Osteocyte (in vitro differentiated cells): Measurements from ENCODE around the gene COA4. TPM values are rescaled to one million over a fixed set of nuclear protein-coding genes. Genes with fewer than 3 reads are reported as not detected.

Experiments used
- DNase-seq: peaks from one replicate; pipeline ENCODE4 v3.0.0; 2021; ENCODE audit warnings: mixed read lengths; ENCODE audit not compliant: unreplicated experiment; ENCODE audit errors: extremely low spot score
- H3K27ac Mint-ChIP-seq: one replicate; pipeline ENCODE4 v1.8.0; 2021; ENCODE audit warnings: mild to moderate bottlenecking, mixed read lengths; ENCODE audit not compliant: unreplicated experiment
- H3K27me3 Mint-ChIP-seq: one replicate; pipeline ENCODE4 v1.8.0; 2021; ENCODE audit warnings: mixed read lengths; ENCODE audit not compliant: unreplicated experiment
- H3K36me3 Mint-ChIP-seq: one replicate; pipeline ENCODE4 v1.8.0; 2021; ENCODE audit warnings: mixed read lengths; ENCODE audit not compliant: unreplicated experiment
- H3K4me1 Mint-ChIP-seq: one replicate; pipeline ENCODE4 v1.8.0; 2021; ENCODE audit warnings: mixed read lengths; ENCODE audit not compliant: unreplicated experiment
- H3K4me3 Mint-ChIP-seq: one replicate; pipeline ENCODE4 v1.8.0; 2021; ENCODE audit warnings: mild to moderate bottlenecking, moderate library complexity, mixed read lengths; ENCODE audit not compliant: unreplicated experiment
- H3K9me3 Mint-ChIP-seq: one replicate; pipeline ENCODE4 v1.8.0; 2021; ENCODE audit warnings: mixed read lengths; ENCODE audit not compliant: unreplicated experiment
- total RNA-seq: library from RNA; stranded (reverse); gene quantifications from 2 replicates; pipeline ENCODE4 v1.2.1, GENCODE V29; 2021
- TF ChIP-seq, protein P1 (sequence below): fragments of 200-600 bp; sonication (generic); IDR thresholded peaks from 2 replicates; pipeline ENCODE4 v1.5.0; 2021; ENCODE audit warnings: antibody characterized with exemption, mild to moderate bottlenecking, moderate library complexity

COA4 gene
- total RNA-seq, 1 donor from 2014 or later = 55.8 TPM

DNA sequence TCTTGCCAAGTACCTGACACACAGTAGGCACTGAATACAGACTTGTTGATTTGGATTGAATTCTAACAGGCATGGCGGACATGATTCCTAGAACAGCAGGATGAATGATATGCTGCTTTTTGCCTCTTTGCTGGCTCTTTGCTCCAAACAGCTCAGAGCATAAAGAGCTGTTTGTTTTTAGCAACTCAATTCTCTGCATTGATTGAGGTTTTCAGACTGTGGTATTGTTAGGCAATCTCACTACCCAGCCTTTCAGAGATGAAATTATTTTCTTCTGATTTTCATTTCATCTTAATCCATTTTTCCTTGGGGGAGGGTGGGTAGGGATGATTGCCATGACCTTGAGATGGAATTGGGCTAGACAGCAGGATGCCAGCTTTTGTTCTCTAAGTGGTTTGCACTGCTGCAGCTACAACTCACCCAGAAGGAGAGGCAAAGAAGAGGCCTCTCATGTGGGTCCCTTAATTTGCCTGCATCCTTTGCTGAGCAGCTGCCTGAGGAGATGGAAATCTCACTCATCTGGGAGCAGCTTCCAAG, 20.5 kb downstream of the COA4 start:
- H3K4me3 Mint-ChIP-seq = no peak overlapping the region

DNA sequence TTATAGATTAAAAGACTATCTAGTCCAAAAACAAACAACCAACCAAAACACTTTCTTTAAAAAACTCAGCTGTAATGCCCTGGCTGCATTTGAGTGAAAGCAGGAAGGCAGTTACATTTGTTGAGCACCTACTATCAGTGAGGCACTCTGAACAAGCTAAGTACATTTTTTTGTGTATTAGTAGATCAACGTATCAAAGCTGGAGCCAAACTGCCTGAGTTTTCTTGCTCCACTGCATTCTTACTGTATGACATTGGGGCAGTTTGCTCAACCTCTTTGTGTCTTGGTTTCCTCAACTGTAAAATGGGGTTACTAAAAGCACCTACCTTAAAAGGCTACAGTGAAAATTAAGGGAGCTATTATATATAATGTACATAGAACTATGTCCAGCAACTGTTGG, 22.0 kb downstream of the COA4 start:
- Mint-ChIP-seq H3K4me1 (no peaks in the 10 kb centered on the region), H3K27me3 (no peaks in the 10 kb centered on the region), H3K4me3 (no peak overlapping the region), H3K36me3 (peaks cover 11% of the 10 kb centered on the region), H3K27ac (no peak overlapping the region), H3K9me3 (no peaks in the 10 kb centered on the region)
- TF ChIP-seq, protein P1, sequence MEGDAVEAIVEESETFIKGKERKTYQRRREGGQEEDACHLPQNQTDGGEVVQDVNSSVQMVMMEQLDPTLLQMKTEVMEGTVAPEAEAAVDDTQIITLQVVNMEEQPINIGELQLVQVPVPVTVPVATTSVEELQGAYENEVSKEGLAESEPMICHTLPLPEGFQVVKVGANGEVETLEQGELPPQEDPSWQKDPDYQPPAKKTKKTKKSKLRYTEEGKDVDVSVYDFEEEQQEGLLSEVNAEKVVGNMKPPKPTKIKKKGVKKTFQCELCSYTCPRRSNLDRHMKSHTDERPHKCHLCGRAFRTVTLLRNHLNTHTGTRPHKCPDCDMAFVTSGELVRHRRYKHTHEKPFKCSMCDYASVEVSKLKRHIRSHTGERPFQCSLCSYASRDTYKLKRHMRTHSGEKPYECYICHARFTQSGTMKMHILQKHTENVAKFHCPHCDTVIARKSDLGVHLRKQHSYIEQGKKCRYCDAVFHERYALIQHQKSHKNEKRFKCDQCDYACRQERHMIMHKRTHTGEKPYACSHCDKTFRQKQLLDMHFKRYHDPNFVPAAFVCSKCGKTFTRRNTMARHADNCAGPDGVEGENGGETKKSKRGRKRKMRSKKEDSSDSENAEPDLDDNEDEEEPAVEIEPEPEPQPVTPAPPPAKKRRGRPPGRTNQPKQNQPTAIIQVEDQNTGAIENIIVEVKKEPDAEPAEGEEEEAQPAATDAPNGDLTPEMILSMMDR = no peak
- no peak for DNase-seq

More for the DNA sequence above, 20.5 kb downstream of the COA4 start:
- TF ChIP-seq, protein P1 = no peak
- H3K36me3 Mint-ChIP-seq = peaks cover 18% of the 10 kb centered on the region
- no peaks in the 10 kb centered on the region for H3K9me3 Mint-ChIP-seq
- no peaks in the 10 kb centered on the region for H3K4me1 Mint-ChIP-seq
- no peak overlapping the region for H3K27ac Mint-ChIP-seq
- no peaks in the 10 kb centered on the region for H3K27me3 Mint-ChIP-seq
- no peak for DNase-seq

DNA sequence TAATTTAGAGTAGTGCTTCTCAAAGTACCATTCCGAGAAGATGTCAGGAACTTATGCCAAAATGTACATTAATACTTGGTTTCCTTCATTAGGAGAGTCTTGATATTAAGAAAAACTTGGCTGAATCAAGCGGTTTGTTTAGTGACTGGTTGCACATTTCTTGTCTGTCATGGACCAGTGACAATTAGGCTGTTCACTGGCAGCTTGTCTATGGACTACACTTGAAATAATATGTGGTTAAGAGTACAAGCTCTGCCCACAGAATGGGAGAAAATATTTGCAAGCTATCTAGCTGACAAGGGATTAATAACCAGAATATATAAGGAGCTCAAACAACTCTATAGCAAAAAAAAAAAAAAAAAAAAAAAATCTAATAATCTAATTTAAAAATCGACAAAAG, 24.6 kb downstream of the COA4 start:
- Mint-ChIP-seq H3K9me3 (no peaks in the 10 kb centered on the region), H3K4me3 (no peak overlapping the region), H3K4me1 (no peaks in the 10 kb centered on the region), H3K36me3 (peaks cover 15% of the 10 kb centered on the region), H3K27ac (no peak overlapping the region), H3K27me3 (no peaks in the 10 kb centered on the region)
- no peak for DNase-seq
- TF ChIP-seq, protein P1 = no peak

DNA sequence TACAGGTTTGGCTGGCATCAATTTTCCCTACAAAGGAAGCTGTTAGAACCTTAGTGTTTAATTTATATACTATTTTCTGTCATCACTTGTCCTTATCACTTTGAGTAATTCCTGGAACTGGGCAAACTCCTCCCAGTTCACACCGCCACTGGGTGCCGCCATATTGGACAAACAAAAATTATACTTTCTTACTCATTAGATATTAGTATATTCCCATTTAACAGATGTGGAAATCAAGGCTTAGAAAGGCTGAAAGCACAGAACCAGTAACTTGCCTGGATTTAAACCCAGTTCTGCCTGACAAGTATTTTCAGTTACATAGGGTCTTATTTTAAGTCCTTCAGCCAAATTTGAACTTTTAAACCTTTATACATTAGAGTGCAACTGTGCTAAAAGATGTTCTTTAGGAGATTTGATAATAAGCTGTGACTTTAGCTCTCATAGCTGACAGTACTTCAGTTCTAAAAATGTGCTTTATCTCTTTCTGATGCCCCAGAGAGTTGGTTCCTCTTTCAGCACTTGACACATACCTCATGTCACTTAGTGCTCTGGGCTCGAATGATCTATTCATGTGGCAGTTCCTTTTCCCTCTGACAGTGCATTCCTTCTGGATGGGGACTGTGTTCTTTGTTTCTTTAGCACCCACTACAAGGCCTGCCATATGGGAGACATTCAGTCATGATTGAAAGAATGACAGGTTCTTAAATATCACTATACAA, 25.4 kb downstream of the COA4 start:
- Mint-ChIP-seq H3K27me3 (no peaks in the 10 kb centered on the region), H3K36me3 (peaks cover 20% of the 10 kb centered on the region), H3K9me3 (no peaks in the 10 kb centered on the region), H3K27ac (no peak overlapping the region), H3K4me3 (no peak overlapping the region), H3K4me1 (no peaks in the 10 kb centered on the region)
- TF ChIP-seq, protein P1 = no peak
- no peak for DNase-seq

- no peaks in the 10 kb centered on the region for H3K27me3 Mint-ChIP-seq
- peaks cover 13% of the 10 kb centered on the region for H3K4me1 Mint-ChIP-seq
- TF ChIP-seq, protein P1 = no peak
- H3K27ac Mint-ChIP-seq = peak overlapping the region; percentile 50
- no peak overlapping the region for H3K4me3 Mint-ChIP-seq
- peaks cover 9% of the 10 kb centered on the region for H3K36me3 Mint-ChIP-seq
- H3K9me3 Mint-ChIP-seq = no peaks in the 10 kb centered on the region
- DNase-seq = no peak
Observed at GRCh38 chr11:73839123-73839457, 37.6 kb downstream of the COA4 start.
